Transverse colon (tissue), 4 donors: ENCODE results near the gene TANGO2. TPM values are rescaled to one million over a fixed set of nuclear protein-coding genes. Genes with fewer than 3 reads are reported as not detected.

Source experiments
- DNase-seq: peaks from one replicate; pipeline ENCODE4 v3.0.0-alpha.2; 2019
- H3K27ac ChIP-seq, 4 donors: fragments of 200-600 bp; sonication (generic); 2 replicates each; pipeline ENCODE4 v1.5.1; 2016 to 2018; ENCODE audit warnings: inconsistent platforms in 4 of 4
- H3K27me3 ChIP-seq: fragments of 200-600 bp; sonication (generic); 2 replicates; pipeline ENCODE4 v1.5.1; 2017; ENCODE audit warnings: inconsistent platforms
- H3K36me3 ChIP-seq, 4 donors: fragments of 200-600 bp; sonication (generic); 2 replicates each; pipeline ENCODE4 v1.5.1; 2017 to 2019; ENCODE audit warnings: inconsistent platforms in 4 of 4
- H3K4me1 ChIP-seq, 4 donors: fragments of 200-600 bp; sonication (generic); 2 replicates each; pipeline ENCODE4 v1.5.1; 2017 to 2020; ENCODE audit warnings: inconsistent platforms in 4 of 4
- H3K4me3 ChIP-seq, 4 donors: fragments of 200-600 bp; sonication (generic); 1 replicate in 1 of 4; 2 replicates in 3 of 4; pipeline versions ENCODE4 v1.5.1 to v1.6.1; 2017 to 2019; ENCODE audit warnings: inconsistent platforms in 4 of 4
- H3K9me3 ChIP-seq, 2 donors: fragments of 200-600 bp; sonication (generic); 2 replicates each; pipeline ENCODE4 v1.5.1; 2017 to 2019; ENCODE audit warnings: inconsistent platforms in 2 of 2
- EP300 ChIP-seq: sonication (generic); formaldehyde crosslinking; IDR thresholded peaks from one replicate; pipeline ENCODE4 v1.6.1; 2017; ENCODE audit warnings: antibody characterized with exemption, low read depth
- POLR2A ChIP-seq: fragments of 450-650 bp; IDR thresholded peaks from one replicate; pipeline ENCODE4 v1.6.1; 2016; ENCODE audit warnings: antibody characterized with exemption, mild to moderate bottlenecking, moderate library complexity
- POLR2AphosphoS5 ChIP-seq, 3 donors: sonication (generic); formaldehyde crosslinking; IDR thresholded peaks; one replicate each; pipeline ENCODE4 v1.6.1; 2016; ENCODE audit warnings: antibody characterized with exemption in 3 of 3
- WGBS, 2 donors: methylation state at CpG; one replicate each; pipeline ENCODE4 v1.1.5; 2018; ENCODE audit warnings: low coverage in 1 of 2; 5-methylcytosine and 5-hydroxymethylcytosine counted together
- in situ Hi-C, 4 donors: fragments of 200-750 bp; cut with MboI; loops; one replicate each; pipeline versions ENCODE4 v1.15.0 to v1.15.1; 2017; ENCODE audit warnings: low sequenced_read_pairs in 3 of 4, low pct_ligation_motif_present in 1 of 4, low pct_unique_long_range_greater_than_20kb in 1 of 4
- intact Hi-C: fragments of 100-400 bp; cut with DNase I; formaldehyde crosslinking; loops from one replicate; pipeline ENCODE4 v1.15.1; 2023; ENCODE audit warnings: low total_unique reads
- total RNA-seq, 4 donors: library from RNA; depleted of rRNA; stranded (reverse); fragments of >200 nt; gene quantifications; one replicate each; pipeline ENCODE4 v1.1.0, GENCODE V29; 2016
- TF ChIP-seq, protein P1 (sequence below), 5 experiments: fragments of 200-600 bp in 3 of 5; fragments of 450-650 bp in 2 of 5; sonication (generic) in 3 of 5; IDR thresholded peaks; 1 replicate in 2 of 5; 2 replicates in 3 of 5; pipeline ENCODE4 v1.5.1; 2016 to 2017; ENCODE audit warnings: antibody characterized with exemption in 5 of 5, inconsistent platforms in 3 of 5, mild to moderate bottlenecking in 2 of 5, moderate library complexity in 1 of 5

The TANGO2 gene
- total RNA-seq, 4 donors from 2014 or later, result 32.9 to 101 (median 50.6) TPM

DNA sequence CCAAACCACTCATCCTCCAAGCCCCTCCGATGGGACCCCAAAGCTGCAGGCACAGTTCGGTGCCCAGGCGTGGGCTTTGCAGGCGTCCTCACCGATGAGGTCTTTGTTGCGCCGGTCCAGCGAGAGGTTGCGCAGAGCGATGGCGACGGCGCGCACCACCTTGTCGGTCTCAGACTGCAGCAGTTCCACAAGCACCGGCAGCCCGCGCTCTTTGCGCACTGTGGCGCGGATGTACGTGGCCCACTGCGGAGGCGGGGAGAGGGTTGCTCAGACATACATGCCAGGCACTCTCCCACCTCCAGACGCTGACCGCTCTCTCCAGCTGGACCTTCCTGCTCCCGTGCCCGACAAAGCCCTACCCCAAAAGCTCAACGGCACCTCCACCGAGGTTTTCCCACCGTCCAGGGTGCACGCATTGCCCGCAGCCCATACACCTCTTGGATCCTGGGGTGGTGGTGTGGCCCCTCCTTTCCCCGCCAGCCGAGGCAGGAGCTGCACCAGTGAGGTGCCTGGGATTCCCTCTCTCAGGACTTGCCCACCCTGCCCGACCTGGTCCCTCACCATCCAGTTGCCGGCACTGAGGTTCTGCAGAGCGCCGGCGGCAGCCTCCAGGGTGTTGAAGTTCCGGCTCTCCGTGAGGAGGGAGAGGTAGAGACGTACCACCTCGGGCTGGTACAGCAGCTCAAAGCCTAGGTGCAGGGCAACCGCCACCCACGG is 47.2 kb upstream of the TANGO2 start:
- H3K9me3 ChIP-seq, result no peaks in the 10 kb centered on the region
- H3K27me3 ChIP-seq, result no peaks in the 10 kb centered on the region
- H3K27ac ChIP-seq, result no peak overlapping the region
- 80 to 94% methylated on average over 1 to 46 of the region's 46 CpGs for WGBS, 2 donors
- H3K4me3 ChIP-seq, result no peak overlapping the region
- in situ Hi-C loops, result loop anchor here in 1 of 4 donors (5.0 kb wide), 1 partner anchor 34 kb away; no protein-coding TSS in a partner anchor
- peaks cover 0 to 5% (median 0%) of the 10 kb centered on the region in 4 donors for H3K4me1 ChIP-seq
- intact Hi-C loops, result loop anchor here (10.0 kb wide), 1 partner anchor 151 kb away; no protein-coding TSS in a partner anchor
- no peaks in the 10 kb centered on the region for H3K36me3 ChIP-seq
- no peak for DNase-seq
- TF ChIP-seq, protein P1, sequence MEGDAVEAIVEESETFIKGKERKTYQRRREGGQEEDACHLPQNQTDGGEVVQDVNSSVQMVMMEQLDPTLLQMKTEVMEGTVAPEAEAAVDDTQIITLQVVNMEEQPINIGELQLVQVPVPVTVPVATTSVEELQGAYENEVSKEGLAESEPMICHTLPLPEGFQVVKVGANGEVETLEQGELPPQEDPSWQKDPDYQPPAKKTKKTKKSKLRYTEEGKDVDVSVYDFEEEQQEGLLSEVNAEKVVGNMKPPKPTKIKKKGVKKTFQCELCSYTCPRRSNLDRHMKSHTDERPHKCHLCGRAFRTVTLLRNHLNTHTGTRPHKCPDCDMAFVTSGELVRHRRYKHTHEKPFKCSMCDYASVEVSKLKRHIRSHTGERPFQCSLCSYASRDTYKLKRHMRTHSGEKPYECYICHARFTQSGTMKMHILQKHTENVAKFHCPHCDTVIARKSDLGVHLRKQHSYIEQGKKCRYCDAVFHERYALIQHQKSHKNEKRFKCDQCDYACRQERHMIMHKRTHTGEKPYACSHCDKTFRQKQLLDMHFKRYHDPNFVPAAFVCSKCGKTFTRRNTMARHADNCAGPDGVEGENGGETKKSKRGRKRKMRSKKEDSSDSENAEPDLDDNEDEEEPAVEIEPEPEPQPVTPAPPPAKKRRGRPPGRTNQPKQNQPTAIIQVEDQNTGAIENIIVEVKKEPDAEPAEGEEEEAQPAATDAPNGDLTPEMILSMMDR (IDR thresholded peaks at IDR 0.05), result no peak
- TF ChIP-seq EP300 (no peak), POLR2A (no peak), POLR2AphosphoS5 (IDR thresholded peaks at IDR 0.05) (no peak)

DNA sequence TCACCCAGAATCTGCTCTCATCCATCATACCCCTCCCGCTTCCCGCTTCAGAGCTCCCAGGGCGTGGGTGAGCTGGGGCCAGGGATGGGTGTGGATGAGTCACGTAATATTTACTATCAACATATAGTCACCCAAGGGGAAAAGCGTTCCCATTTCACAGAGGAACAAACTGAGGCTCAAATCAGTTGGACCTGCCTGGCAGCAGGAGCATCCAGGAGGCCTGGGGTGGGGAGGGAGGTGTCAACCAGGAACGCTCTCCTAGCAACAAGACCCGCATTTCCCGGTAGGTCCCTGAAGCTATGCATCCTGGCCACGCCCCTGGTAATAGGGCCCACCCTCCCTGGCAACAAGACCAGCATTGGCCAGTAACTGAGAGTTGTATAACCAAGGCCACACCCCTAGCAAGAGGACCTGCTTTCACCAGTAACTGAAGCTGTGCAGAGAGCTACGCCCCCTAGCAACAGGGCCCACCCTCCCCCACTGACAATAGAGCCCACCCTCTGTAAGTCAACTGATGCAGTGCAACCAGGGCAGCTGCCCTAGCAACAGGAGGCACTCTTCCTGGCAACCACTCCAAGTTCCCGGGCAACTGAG is 46.5 kb upstream of the TANGO2 start:
- DNase-seq, result peak; percentile 52
- intact Hi-C loops, result loop anchor here (10.0 kb wide), 1 partner anchor 150 kb away; no protein-coding TSS in a partner anchor
- Histone ChIP-seq H3K36me3 (no peaks in the 10 kb centered on the region), H3K9me3 (no peaks in the 10 kb centered on the region), H3K4me1 (peaks cover 0 to 5% (median 0%) of the 10 kb centered on the region in 4 donors), H3K27me3 (no peaks in the 10 kb centered on the region), H3K4me3 (no peak overlapping the region), H3K27ac (no peak overlapping the region)
- in situ Hi-C loops, result loop anchor here in 1 of 4 donors (5.0 kb wide), 1 partner anchor 33 kb away; no protein-coding TSS in a partner anchor
- 51% methylated on average over 11 of the region's 11 CpGs; no CpG with 5 or more reads in 1 of the 2 donors for WGBS, 2 donors
- TF ChIP-seq, protein P1 (IDR thresholded peaks at IDR 0.05), result no peak
- TF ChIP-seq POLR2AphosphoS5 (IDR thresholded peaks at IDR 0.05), result no peak

DNA sequence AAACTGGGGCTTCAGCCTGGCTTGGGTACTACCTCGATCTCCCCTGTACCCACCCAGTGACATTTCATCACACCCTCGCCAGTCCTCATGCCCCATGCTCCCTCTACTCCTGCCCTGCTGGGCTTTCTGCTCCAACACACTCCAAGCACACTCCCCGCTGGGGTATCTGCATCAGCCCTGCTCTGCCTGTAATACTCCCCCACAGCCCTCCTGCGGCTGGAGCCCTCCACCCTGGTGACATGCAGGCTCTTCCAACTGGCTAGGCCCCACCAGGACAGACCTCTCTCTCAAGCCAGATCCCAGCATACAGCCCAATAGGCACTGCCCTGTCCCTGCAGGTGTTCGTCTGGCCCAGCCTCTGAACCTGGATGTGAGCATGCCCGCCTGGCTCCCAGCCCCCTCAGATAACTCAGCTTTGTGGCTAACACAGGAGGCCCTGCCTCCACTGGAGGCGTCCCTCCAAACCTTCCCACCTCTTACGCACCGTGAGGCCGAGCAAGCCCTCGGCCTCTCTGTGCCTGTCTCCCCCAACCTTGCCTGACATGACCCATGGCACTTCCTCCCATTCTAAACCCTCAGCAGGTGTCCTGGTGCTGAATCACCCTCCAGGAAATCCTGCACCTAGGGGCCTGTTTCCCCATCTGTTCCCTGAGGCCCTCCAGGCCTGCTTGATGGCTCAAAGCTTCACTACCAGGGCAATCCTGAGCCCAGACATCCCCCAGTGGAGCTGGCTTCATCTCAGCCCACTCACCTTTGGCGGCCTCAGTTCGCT is 45.8 kb upstream of the TANGO2 start:
- WGBS, 2 donors, result 73% methylated on average over 13 of the region's 13 CpGs; no CpG with 5 or more reads in 1 of the 2 donors
- no peak for DNase-seq
- no peak for TF ChIP-seq POLR2AphosphoS5 (IDR thresholded peaks at IDR 0.05)
- no peak overlapping the region for H3K4me3 ChIP-seq
- H3K27me3 ChIP-seq, result no peaks in the 10 kb centered on the region
- H3K4me1 ChIP-seq, result peaks cover 0 to 5% (median 0%) of the 10 kb centered on the region in 4 donors
- in situ Hi-C loops (loop anchor here in 1 of 4 donors (5.0 kb wide), 1 partner anchor 32 kb away; no protein-coding TSS in a partner anchor), intact Hi-C loops (loop anchor here (10.0 kb wide), 1 partner anchor 150 kb away; no protein-coding TSS in a partner anchor)
- no peaks in the 10 kb centered on the region for H3K9me3 ChIP-seq
- H3K27ac ChIP-seq, result no peak overlapping the region
- H3K36me3 ChIP-seq, result no peaks in the 10 kb centered on the region

DNA sequence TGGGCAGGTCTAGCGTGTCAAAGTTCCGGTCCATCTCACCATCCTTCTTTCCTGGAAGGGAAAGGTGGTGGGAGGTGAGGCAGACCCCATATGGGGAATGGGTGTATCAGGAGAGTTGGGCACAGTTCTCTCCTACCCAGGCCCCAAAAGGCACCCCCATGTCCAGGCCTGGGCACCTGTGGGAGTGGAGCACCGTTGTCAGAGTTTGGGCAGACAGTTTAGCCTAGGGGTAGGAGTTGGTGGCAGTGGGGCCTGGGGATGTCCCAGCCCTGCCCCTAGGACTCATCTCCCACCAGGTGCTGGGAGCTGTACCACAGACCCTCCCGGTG is 45.2 kb upstream of the TANGO2 start:
- peaks cover 0 to 3% (median 0%) of the 10 kb centered on the region in 4 donors for H3K4me1 ChIP-seq
- no peak overlapping the region for H3K4me3 ChIP-seq
- no peaks in the 10 kb centered on the region for H3K9me3 ChIP-seq
- no peaks in the 10 kb centered on the region for H3K36me3 ChIP-seq
- WGBS, 2 donors, result 70% methylated on average over 4 of the region's 4 CpGs; no CpG with 5 or more reads in 1 of the 2 donors
- no peaks in the 10 kb centered on the region for H3K27me3 ChIP-seq
- intact Hi-C loops, result loop anchor here (10.0 kb wide), 1 partner anchor 149 kb away; no protein-coding TSS in a partner anchor
- no peak for DNase-seq
- H3K27ac ChIP-seq, result no peak overlapping the region
- in situ Hi-C loops, result no loop called here
- TF ChIP-seq POLR2A (no peak), EP300 (no peak), POLR2AphosphoS5 (IDR thresholded peaks at IDR 0.05) (no peak)
- TF ChIP-seq, protein P1 (IDR thresholded peaks at IDR 0.05), result no peak
